ENCODE measurements around the gene COMT.

DNA sequence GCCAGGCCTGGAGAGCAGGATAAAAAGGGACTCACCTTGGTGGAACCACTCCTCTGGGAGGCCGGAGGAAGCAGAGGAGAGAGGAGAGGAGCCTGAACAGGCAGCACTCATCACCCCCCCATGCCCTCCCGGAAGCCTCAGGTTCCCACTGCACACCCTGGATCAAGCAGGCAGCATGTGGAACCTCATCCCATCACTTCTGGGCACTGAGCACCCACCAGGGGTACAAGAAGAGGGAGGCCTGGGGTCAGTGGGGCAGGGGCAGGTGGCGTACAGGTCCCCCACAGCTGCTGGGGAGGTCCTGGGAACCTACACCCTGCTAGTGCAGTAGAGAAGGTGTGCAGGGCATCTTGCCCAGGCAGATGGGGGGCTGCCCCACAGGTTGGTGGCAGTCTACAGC lies 35.1 kb downstream of the COMT start:
- no peak for TF ChIP-seq EZH2phosphoT487 (IDR thresholded peaks at IDR 0.05; ENCODE audit: borderline replicate concordance, low read depth, low read length)
- no peak for TF ChIP-seq CTCF (conservative IDR thresholded peaks at IDR 0.05; ENCODE audit: low read length)
